Activated T-helper 1 cell treated with Interleukin-2 at 50 U/mL for 16 hours (primary cell): ENCODE results near the gene WDR90.
"Not testable (repeated sequence)": the region's sequence is repeated elsewhere in the genome, so short reads cannot be mapped to it uniquely, and the experiment has no call there.

ENCODE experiments used
- DNase-seq: peaks from one replicate; pipeline ENCODE4 v3.0.0-alpha.2; 2020; ENCODE audit warnings: low read depth

WDR90 gene

DNA sequence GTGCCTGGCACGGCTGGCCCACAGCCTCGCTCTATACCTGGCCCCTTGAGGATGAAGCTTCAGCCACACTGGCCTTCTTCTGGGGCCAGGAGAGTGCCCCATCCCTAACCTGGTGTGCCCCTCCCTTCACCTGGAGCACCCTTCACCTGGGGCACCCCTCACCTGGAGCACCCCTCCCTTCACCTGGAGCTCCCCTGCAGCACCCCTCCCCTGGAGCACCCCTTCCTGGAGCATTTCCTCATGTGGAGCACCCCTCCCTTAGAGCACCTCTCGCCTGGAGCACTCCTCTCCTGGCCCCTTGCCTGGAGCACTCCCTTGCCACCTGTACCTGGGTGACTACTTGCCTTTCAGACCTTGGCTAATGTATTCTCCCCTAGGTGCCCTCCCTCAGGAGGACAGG is 58.9 kb downstream of the WDR90 start:
- no peak for DNase-seq

- DNase-seq, result no peak
Observed at GRCh38 chr16:708959-709358, 59.8 kb downstream of the WDR90 start.

DNA sequence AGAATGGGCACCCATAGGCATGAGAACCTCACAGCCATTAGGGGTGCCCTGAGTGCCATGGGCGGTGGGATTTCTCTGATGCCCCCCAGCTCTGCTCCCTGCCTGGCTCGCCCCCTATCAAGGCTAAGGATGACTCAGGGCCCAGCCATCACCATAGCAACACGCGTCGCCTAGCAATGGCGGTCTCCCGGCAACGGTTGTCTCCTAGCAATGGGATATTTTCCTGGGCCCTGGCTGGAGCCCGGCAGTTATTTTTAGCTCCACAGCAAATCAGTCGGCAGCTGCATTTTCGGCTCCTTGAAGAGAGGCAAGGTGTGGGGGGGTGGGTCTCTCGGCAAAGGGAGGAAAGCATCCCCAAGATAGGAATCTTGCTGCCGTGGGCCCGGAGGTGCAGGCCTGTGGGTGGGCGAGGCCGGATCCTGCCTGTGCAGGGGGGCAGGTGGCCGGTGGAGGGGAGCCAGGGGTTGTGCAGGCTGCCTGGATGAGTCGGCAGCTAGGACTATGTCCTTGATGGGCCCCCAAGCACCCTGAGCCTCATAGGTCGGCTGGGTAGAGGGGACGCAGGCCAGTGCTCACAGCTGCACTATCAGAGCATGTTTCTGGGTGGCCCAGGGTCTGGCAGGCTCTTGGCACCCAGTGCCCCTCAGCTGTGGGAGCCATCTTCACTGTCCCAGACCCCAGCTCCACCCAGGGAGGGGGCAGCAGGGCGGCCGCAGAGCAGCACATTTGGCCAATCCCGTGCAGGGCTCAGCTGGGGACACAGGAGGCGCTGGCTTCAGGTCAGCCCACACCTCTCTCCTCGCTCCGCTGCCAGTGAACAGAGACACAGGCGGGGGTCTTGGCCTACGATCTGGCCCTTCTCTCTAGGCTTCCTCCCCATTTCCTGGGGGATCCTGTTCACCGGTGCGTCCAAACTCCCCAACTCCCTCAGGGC is 60.7 kb downstream of the WDR90 start:
- no peak for DNase-seq

- no peak for DNase-seq
Observed at GRCh38 chr16:710500-711075, 61.4 kb downstream of the WDR90 start.

- no peak for DNase-seq
Observed at GRCh38 chr16:711084-711483, 61.9 kb downstream of the WDR90 start.

DNA sequence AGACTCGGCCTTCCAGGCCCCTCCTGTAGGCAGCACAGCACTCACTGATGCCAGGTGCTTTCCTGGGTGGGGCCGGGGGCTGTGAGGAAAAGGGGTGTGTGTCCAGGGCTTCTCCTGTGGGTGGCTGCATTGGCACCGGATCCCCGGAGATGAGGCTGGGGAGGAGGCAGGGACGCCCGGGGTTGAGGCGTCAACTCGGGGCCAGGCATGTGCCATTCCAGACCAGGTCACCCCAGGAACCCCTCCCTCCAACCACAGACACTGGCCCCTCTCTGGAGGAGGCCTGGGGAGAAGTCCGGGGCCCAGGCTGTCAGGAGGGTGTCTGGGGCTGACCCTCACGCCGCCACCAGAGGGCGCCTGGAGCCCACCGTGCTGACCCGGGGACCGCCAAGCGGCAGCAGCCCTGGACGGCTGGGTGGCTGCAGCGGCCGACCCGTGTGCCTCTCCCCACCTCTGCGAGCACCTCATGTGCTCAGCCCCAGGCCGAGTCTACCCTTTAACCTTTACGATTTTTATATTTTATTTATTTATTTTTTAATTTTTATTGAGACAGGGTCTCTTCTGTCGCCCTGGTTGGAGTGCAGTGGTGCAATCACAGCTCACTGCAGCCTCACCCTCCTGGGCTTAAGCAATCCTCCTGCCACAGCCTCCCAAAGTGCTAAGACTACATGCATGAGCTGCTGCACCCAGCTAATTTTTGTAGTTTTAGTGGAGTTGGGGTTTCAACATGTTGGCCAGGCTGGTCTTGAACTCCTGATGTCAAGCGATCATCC is 62.6 kb downstream of the WDR90 start:
- peak; percentile 69 for DNase-seq

DNA sequence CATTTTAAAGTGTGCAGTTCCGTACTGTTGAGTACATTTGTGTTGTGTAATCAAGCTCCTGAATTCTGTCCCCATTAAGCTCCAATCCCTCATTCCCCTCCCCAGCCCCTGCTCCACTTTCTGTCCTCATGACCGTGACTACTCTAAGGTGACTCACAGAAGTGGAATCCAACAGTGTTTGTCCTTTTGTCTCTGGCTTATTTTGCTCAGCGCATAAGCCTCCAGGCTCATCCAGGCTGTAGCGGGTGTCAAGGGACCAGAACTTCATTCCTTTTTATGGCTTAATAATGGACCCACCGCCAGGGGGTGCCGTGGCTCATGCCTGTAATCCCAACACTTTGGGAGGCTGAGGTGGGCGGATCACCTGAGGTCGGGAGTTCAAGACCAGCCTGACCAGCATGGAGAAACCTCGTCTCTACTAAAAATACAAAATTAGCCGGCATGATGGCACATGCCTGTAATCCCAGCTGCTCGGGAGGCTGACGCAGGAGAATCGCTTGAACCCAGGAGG is 63.6 kb downstream of the WDR90 start:
- not testable (repeated sequence) for DNase-seq

GRCh38 chr16:714079-714478 is 64.9 kb downstream of the WDR90 start:
- DNase-seq, result no peak

- peak; percentile 83 for DNase-seq
Observed at GRCh38 chr16:714558-715476, 65.7 kb downstream of the WDR90 start, which contains the start of gene METRN. Gene METRN (plus strand): TSS chr16:715118. CDS start chr16:715290, 172 bp downstream.

- DNase-seq, result no peak
Observed at GRCh38 chr16:715477-716199, 66.5 kb downstream of the WDR90 start.

DNA sequence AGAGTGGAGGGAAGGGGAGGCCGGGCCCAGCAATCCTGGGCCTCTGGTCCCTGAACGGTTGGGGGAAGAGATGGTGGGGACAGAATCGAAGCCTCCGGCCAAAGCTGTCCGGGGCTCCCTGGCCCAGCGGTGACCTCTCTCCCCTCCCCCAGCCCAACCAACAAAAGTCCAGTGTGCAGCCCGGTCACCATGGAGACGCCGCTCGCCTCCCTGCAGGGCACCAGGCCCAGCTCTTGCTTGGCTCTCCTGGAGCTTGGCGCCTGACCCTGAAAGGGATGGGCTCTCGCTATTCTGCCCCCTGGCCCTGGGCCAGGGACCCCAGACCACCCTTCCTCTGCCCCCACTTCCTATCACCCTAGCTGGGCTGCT is 67.0 kb downstream of the WDR90 start:
- no peak for DNase-seq

GRCh38 chr16:716768-717325 is 67.7 kb downstream of the WDR90 start:
- DNase-seq, result no peak
